ENCODE measurements around the gene GNG3.
A peak's percentile ranks its signal among the peaks of the same experiment; 100 is the strongest.
"Not testable (repeated sequence)": the region's sequence is repeated elsewhere in the genome, so short reads cannot be mapped to it uniquely, and the experiment has no call there.

GNG3 gene

DNA sequence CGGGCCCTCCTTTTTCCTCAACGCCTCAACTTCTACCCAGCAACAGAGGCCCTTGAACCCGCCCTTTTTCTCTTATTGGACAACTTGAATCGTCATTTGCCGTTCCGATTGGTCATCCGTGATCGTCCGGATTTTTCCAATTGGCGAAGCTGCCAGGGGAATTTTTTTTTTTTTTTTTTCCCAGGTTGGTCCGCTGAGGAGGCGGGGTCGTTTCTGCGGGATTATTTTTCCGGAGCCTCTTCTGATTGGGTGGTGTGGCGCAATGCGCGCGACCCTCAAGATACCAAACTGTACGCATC, 20.3 kb downstream of the GNG3 start:
- TF ChIP-seq, protein P1, sequence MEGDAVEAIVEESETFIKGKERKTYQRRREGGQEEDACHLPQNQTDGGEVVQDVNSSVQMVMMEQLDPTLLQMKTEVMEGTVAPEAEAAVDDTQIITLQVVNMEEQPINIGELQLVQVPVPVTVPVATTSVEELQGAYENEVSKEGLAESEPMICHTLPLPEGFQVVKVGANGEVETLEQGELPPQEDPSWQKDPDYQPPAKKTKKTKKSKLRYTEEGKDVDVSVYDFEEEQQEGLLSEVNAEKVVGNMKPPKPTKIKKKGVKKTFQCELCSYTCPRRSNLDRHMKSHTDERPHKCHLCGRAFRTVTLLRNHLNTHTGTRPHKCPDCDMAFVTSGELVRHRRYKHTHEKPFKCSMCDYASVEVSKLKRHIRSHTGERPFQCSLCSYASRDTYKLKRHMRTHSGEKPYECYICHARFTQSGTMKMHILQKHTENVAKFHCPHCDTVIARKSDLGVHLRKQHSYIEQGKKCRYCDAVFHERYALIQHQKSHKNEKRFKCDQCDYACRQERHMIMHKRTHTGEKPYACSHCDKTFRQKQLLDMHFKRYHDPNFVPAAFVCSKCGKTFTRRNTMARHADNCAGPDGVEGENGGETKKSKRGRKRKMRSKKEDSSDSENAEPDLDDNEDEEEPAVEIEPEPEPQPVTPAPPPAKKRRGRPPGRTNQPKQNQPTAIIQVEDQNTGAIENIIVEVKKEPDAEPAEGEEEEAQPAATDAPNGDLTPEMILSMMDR (IDR thresholded peaks at IDR 0.05; ENCODE audit: insufficient read depth, missing control alignments), result no peak
- DNase-seq (ENCODE audit: insufficient read length, low spot score) (no peak), FAIRE-seq (no peak)

DNA sequence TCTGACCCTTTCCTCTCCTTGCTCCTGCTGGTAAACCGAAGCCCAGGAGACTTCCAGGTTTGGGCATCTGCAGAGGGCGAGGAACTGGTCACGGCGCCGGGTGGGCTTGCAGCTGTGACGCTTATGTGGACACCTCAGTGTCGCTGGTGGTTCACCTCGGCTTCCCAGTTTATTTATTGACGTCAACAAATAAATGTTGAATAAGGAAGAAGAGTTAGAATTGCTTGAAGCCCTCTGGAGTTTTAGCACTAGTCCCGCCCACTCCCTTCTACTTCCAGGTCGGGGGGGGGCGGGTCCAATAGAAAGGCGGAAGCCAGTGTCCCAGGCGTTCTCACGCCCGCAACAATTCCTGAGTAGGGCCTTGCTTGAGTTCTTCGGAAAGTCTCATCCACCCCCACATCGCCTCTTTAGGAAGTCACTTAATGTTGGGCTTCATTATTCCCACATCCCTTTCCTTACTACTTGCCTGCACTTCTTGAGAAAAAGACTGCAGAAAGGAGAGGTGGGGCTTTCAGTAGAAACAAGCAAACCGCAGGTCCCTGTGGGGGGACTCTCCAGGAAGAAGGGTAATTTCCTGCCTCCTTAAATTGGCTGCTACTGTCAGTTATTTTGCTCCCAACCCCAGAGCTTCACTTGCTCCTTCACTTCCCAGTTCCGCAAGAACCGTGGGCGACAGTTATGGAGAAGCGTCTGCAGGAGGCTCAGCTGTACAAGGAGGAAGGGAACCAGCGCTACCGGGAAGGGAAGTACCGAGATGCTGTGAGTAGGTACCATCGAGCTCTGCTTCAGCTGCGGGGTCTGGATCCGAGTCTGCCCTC, 20.9 kb downstream of the GNG3 start, which contains the start of gene TTC9C:
Gene TTC9C (plus strand): TSS at position 316 of the 818 bp plus-strand sequence. CDS start 363 bp downstream, at position 679.
- TF ChIP-seq, protein P1 (IDR thresholded peaks at IDR 0.05; ENCODE audit: insufficient read depth, missing control alignments), result no peak
- DNase-seq (ENCODE audit: insufficient read length, low spot score) (no peak), FAIRE-seq (no peak)

DNA sequence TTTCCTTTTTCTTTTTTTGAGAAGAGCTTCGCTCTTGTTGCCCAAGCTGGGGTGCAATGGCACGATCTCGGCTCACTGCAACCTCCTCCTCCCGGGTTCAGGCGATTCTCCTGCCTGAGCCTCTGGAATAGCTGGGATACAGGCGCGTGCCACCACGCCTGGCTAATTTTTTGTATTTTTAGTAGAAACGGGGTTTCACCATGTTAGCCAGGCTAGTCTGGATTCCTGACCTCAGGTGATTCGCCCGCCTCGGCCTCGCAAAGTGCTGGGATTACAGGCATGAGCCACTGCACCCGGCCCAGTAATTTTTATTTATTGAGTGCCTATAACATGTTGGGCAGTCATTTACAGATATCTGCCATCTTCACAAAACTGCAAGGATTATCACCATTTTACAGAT, 22.6 kb downstream of the GNG3 start:
- not testable (repeated sequence) for DNase-seq (ENCODE audit: insufficient read length, low spot score); FAIRE-seq

DNA sequence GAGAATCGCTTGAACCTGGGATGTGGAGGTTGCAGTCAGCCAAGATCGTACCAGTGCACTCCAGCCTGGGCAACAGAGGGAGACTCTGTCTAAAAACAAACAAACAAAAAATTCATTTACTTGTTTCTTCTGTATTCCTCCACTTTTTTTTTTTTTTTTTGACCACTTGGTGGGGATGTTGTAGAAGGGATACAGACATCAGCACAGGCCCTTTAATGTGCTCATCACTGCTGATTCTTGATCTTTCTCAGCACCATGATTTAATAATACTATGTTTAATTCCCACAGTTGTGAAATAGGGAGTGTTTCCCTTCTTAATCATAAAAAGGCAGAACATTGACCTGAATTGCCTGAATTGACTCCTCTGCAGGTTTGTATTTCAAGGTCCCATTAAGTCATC, 25.4 kb downstream of the GNG3 start:
- FAIRE-seq (no peak), DNase-seq (ENCODE audit: insufficient read length, low spot score) (no peak)
- TF ChIP-seq, protein P1 (IDR thresholded peaks at IDR 0.05; ENCODE audit: insufficient read depth, missing control alignments), result peak; percentile 14

DNA sequence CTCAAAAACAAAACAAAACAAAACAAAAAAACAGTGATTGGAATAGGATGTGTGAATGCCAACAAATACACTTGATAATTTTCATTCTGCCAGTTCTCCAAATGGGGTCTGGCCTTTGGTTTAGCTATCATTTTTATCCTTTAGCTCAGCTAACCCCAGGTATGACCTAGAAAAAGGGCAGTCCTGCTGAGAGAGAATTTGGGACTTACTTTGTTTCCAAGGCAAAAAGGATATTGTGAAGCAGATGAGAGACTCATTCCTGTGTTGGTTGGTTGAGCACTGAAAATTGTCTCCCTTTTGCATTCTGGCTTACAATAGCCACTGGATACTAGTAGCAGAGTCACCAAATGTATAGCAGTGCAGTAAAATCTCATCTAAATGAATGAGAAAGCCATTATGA, 29.7 kb downstream of the GNG3 start:
- DNase-seq (ENCODE audit: insufficient read length, low spot score) (no peak), FAIRE-seq (no peak)
- TF ChIP-seq, protein P1 (IDR thresholded peaks at IDR 0.05; ENCODE audit: insufficient read depth, missing control alignments), result no peak

DNA sequence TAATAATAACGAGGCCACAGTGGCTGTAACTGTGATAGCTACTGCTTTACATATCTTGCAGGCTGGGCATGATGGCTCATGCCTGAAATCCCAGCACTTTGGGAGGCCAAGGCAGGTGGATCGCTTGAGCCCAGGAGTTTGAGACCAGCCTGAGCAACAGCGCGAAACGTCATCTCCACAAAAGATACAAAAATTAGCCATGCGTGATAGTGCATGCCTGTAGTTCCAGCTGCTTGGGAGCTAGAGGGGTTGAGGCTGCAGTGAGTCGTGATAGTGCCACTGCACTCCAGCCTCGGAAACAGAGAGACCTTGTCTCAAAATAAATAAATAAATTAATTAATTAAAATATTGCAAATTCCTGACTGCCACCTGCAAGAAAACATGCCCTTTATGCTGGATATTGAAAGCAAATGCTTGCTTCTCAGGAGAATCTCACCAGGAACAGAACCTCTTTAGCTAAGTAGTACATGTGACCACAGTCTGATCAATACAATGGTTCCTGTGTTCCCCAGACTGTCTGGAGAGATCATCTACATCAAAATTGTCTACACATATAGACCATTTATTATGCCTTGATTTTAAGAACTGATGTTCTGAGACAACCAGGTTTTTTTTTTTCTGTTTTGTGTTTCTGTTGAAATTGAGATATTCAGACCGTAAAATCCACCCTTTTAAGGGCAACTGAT, 40.1 kb downstream of the GNG3 start:
- TF ChIP-seq, protein P1 (IDR thresholded peaks at IDR 0.05; ENCODE audit: insufficient read depth, missing control alignments), result no peak
- DNase-seq (ENCODE audit: insufficient read length, low spot score) (no peak), FAIRE-seq (no peak)

DNA sequence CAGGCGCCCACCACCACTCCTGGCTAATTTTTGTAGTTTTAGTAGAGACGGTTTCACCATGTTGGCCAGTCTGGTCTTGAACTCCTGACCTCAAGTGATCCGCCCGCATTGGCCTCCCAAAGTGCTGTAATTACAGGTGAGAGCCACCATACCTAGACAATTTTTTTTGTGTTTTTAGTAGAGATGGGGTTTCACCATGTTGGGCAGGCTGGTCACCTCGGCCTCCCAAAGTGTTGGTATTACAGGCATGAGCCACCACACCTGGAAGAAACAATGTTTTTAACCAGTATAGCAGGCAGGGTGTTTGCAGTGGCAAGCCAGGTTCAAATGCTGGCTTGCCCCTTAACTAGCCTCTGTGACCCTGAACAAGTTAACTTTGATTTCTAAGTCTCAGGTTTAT, 42.5 kb downstream of the GNG3 start:
- DNase-seq (ENCODE audit: insufficient read length, low spot score); FAIRE-seq: not testable (repeated sequence)

DNA sequence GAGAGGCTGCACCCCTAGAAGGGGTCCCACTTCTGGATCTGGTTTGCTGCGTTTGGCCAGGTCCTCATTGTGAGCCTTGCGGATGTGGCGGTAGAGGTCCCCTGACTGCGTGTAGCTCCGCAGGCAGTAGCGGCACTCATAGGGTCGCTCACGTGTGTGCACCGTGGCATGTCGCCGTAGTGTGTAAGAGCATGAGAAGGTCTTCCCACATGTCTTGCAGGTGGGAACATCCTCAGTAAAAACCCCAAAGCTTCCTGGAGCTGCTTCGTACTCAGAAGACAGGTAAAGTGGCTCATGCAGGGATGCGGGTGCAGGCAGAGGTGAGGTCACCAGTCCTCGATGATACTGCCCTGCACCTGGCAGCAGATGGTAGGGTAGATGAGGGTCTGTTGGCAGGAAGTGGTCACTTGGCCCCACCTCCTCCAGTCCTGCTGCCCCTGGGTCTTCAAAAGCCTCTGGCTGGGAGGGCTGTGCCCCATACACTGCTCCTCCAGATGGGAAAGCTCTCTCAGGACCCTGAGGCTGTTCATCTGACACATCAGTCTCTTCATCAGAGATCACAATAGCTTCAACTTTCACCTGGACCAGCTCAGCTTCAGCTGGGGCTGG, 44.8 kb downstream of the GNG3 start:
- no peak for DNase-seq (ENCODE audit: insufficient read length, low spot score)
- FAIRE-seq, result no peak
- TF ChIP-seq, protein P1 (IDR thresholded peaks at IDR 0.05; ENCODE audit: insufficient read depth, missing control alignments), result no peak

All from D721Med (cell line).